Astrocyte of the spinal cord (primary cell): ENCODE results near the gene BICDL2.

Source experiments
- DNase-seq: peaks from one replicate; pipeline ENCODE4 v3.0.0; 2011; ENCODE audit warnings: low read depth, low spot score
- H3K4me3 ChIP-seq: 2 replicates; pipeline ENCODE4 v1.5.1; 2011; ENCODE audit warnings: low read depth, mild to moderate bottlenecking, low read length, moderate library complexity
- in situ Hi-C: cut with HindIII; loops from 2 replicates; pipeline ENCODE4 v1.10.0; 2017; ENCODE audit warnings: low sequenced_read_pairs
- TF ChIP-seq, protein P1 (sequence below): IDR thresholded peaks from 2 replicates; pipeline ENCODE4 v1.5.1; 2012; ENCODE audit warnings: low read depth, mild to moderate bottlenecking, low read length, inconsistent platforms

The BICDL2 gene

DNA sequence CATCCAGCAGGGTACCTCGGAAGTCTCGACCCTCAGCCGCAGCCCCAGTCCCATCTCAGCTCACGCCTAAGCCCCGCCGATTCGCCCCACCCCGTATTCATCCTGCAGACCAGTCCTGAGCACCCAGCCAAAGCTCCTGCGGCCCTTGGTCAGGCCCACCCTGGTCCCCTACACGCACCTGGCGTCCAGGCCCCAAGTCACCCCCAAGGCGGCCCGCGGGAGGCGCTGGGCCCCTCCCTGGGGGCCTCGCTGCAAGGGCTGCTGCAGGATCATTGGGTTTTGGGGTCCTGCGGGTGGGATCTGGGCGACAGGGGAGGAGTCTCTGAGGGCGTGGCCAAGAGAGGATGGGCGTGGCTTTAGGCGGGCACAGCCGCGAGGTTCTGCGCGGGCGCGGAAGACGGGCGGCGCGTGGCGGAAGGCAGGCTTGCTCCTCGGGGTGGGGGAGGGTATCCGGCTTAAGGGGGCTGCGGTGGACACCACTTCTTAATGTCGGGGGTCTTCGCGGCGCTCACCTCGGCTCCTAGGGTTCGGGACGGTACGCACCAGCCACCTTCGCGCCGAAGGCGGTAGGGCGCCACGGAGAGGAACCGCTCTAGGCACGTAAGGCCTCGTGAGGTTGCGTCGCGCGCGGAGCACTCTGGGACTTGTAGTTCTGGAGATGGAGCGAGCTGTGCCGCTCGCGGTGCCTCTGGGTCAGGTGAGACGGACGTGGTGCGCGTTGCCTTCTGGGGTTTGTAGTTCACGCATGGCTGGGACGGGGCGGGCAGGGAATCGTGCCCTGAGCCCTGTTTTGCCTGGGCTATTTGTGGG is 12.9 kb downstream of the BICDL2 start, which contains the start of the genes HCFC1R1 and THOC6:
Gene HCFC1R1, minus strand, starts transcription at position 274 of the 810 bp plus-strand sequence. Its CDS starts 1 bp downstream, at position 273.
Gene THOC6, plus strand, starts transcription at position 367 of the 810 bp plus-strand sequence. Its CDS starts 292 bp downstream, at position 659.
- peak; percentile 99 for DNase-seq
- TF ChIP-seq, protein P1, sequence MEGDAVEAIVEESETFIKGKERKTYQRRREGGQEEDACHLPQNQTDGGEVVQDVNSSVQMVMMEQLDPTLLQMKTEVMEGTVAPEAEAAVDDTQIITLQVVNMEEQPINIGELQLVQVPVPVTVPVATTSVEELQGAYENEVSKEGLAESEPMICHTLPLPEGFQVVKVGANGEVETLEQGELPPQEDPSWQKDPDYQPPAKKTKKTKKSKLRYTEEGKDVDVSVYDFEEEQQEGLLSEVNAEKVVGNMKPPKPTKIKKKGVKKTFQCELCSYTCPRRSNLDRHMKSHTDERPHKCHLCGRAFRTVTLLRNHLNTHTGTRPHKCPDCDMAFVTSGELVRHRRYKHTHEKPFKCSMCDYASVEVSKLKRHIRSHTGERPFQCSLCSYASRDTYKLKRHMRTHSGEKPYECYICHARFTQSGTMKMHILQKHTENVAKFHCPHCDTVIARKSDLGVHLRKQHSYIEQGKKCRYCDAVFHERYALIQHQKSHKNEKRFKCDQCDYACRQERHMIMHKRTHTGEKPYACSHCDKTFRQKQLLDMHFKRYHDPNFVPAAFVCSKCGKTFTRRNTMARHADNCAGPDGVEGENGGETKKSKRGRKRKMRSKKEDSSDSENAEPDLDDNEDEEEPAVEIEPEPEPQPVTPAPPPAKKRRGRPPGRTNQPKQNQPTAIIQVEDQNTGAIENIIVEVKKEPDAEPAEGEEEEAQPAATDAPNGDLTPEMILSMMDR, result no peak
- in situ Hi-C loops, result no loop called here
- peak within 1 kb of the TSS; percentile 80 for H3K4me3 ChIP-seq

GRCh38 chr16:3023415-3023668 is 13.4 kb downstream of the BICDL2 start:
- H3K4me3 ChIP-seq, result peak overlapping the region; percentile 80
- DNase-seq, result no peak
- in situ Hi-C loops, result no loop called here
- TF ChIP-seq, protein P1, result no peak

DNA sequence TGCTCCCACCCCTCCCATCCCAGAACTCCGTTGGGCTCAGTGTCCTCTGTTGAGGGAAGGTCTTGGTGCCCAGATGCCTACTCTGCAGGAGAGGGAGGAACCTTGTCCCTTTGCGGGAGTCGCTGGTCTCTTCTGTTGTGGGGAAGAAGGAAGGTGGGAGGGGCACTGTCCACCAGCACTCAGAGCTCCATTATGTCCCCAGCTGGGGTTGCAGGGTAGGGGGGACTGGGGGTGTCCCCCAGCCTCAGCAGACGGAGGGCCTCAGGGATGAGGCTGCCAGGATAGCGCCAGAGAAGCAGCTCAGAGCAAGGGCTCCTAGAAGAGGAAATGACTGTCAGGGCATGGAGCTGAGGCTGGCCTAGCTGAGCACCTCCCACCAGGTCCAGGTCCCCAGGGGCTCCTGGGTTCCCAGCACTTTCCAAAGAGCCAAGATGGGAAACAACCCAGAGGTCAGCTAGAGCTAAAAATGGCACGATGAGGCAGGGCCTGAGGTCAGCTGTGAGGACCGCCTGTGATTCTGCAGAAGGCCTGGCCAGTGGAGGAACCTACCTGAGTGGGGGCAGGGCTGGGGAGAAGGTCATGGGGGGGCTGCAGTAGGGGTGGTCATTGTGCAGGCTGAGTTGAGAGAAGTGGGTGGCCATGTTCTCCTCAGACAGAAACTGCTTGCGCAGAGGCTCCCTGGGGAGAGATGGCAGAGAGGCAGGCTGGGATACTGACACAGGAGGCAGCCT is 13.9 kb downstream of the BICDL2 start:
- in situ Hi-C loops, result no loop called here
- TF ChIP-seq, protein P1, result no peak
- peak; percentile 51 for DNase-seq
- peak overlapping the region; percentile 80 for H3K4me3 ChIP-seq

GRCh38 chr16:3022208-3022683 is 14.5 kb downstream of the BICDL2 start:
- peak; percentile 97 for DNase-seq
- in situ Hi-C loops, result no loop called here
- TF ChIP-seq, protein P1, result no peak
- peak overlapping the region; percentile 80 for H3K4me3 ChIP-seq

GRCh38 chr16:3021449-3022207 is 15.1 kb downstream of the BICDL2 start:
- TF ChIP-seq, protein P1, result peak; percentile 39
- in situ Hi-C loops, result no loop called here
- DNase-seq, result peak; percentile 98
- peak overlapping the region; percentile 80 for H3K4me3 ChIP-seq
